ENCODE data around the gene PPIC. TPM values are rescaled to one million over a fixed set of nuclear protein-coding genes. Genes with fewer than 3 reads are reported as not detected.

The PPIC gene
- total RNA-seq, 1 donor from 2014 or later: 51.9 TPM

DNA sequence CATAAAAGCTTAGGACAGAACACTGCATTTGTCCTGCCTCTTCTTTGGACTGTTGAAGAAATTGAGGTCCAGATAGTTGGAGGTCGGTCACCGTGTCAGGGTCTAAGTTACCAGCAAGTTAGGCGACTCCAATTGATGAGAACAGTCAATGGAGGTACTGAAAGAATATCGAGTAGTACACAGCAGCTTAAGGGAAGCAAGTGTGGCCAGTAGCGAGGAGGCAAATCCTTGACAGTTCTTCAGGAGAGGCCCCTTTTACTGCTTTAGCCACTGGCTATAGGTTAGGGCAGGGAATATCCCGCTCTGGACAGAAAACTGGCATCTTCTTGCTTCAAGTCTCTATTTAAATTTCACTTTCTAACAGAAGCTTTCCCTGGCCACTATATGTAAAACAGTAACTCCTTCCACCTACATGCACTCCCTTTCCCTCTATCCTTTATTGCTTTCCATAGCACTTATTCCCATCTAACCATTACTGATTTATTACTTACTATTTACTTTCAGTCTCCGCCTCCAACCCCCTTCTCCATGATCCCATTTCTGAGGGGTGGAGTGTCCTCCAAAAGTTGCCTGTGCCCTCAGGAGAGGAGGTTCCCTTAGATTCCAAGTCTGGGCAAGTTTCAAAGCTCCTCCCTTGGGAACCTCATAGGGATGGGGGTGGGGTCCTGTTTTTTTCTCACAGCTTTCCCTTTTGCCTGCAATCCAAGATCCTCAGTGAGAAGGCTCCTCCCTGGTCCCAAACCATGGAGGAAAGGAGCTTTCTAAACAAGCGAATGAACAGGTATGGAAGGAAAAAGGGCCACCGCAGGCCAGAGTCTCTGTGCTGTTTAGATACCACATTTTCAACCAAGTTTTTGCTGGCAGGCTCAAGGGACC, 48.4 kb upstream of the PPIC start:
- H2AFZ ChIP-seq (ENCODE audit: low read depth, low read length): no peak overlapping the region
- peaks cover 7% of the 10 kb centered on the region for H3K9me3 ChIP-seq (ENCODE audit: insufficient read depth, low read depth, low read length)
- no peak overlapping the region for H3K4me3 Mint-ChIP-seq (ENCODE audit: unreplicated experiment)
- no peak overlapping the region for H3K4me2 ChIP-seq (ENCODE audit: low read length)
- H3K9ac ChIP-seq (ENCODE audit: low read length): no peak overlapping the region
- no peak overlapping the region for H3K27ac ChIP-seq (ENCODE audit: low read depth, low read length)
- peaks cover 10% of the 10 kb centered on the region for H4K20me1 ChIP-seq (ENCODE audit: insufficient read depth, low read length)
- peaks cover 79% of the 10 kb centered on the region for H3K27me3 Mint-ChIP-seq (ENCODE audit: low read depth, unreplicated experiment)
- H3K27me3 ChIP-seq (ENCODE audit: insufficient read depth, low read length): peaks cover 90% of the 10 kb centered on the region
- H3K4me1 ChIP-seq (ENCODE audit: insufficient read depth, low read length): peaks cover 10% of the 10 kb centered on the region
- no peak overlapping the region for H3K4me3 ChIP-seq (ENCODE audit: insufficient read depth, low read depth, low read length)
- H3K9me3 Mint-ChIP-seq (ENCODE audit: unreplicated experiment): peaks cover 14% of the 10 kb centered on the region
- peaks cover 6% of the 10 kb centered on the region for H3K4me1 Mint-ChIP-seq (ENCODE audit: low read depth, unreplicated experiment)
- no peak overlapping the region for H3K27ac Mint-ChIP-seq (ENCODE audit: unreplicated experiment)
- no peaks in the 10 kb centered on the region for H3K36me3 ChIP-seq (ENCODE audit: insufficient read depth, low read length)
- DNase-seq (ENCODE audit: low read depth): no peak
- no peaks in the 10 kb centered on the region for H3K36me3 Mint-ChIP-seq (ENCODE audit: low read depth, unreplicated experiment)
- no peak for FAIRE-seq
- TF ChIP-seq EZH2 (IDR thresholded peaks at IDR 0.05; ENCODE audit: insufficient read depth, low read length): no peak
- TF ChIP-seq, protein P1, sequence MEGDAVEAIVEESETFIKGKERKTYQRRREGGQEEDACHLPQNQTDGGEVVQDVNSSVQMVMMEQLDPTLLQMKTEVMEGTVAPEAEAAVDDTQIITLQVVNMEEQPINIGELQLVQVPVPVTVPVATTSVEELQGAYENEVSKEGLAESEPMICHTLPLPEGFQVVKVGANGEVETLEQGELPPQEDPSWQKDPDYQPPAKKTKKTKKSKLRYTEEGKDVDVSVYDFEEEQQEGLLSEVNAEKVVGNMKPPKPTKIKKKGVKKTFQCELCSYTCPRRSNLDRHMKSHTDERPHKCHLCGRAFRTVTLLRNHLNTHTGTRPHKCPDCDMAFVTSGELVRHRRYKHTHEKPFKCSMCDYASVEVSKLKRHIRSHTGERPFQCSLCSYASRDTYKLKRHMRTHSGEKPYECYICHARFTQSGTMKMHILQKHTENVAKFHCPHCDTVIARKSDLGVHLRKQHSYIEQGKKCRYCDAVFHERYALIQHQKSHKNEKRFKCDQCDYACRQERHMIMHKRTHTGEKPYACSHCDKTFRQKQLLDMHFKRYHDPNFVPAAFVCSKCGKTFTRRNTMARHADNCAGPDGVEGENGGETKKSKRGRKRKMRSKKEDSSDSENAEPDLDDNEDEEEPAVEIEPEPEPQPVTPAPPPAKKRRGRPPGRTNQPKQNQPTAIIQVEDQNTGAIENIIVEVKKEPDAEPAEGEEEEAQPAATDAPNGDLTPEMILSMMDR (IDR thresholded peaks at IDR 0.05; ENCODE audit: insufficient read depth, low read depth, low read length): no peak
- H3K79me2 ChIP-seq (ENCODE audit: insufficient read depth, low read length): no peaks in the 10 kb centered on the region

GRCh38 chr5:123083298-123083697, 46.8 kb upstream of the PPIC start:
- H3K4me1 ChIP-seq (ENCODE audit: insufficient read depth, low read length): peaks cover under 1% of the 10 kb centered on the region
- no peaks in the 10 kb centered on the region for H3K36me3 Mint-ChIP-seq (ENCODE audit: low read depth, unreplicated experiment)

More at GRCh38 chr5:123083298-123083697, 46.8 kb upstream of the PPIC start:
- H3K27ac ChIP-seq (ENCODE audit: low read depth, low read length): no peak overlapping the region
- TF ChIP-seq, protein P1 (IDR thresholded peaks at IDR 0.05; ENCODE audit: insufficient read depth, low read depth, low read length): no peak
- no peak for TF ChIP-seq EZH2 (IDR thresholded peaks at IDR 0.05; ENCODE audit: insufficient read depth, low read length)
- Mint-ChIP-seq H3K4me3 (ENCODE audit: unreplicated experiment) (no peak overlapping the region), H3K4me1 (ENCODE audit: low read depth, unreplicated experiment) (peaks cover 2% of the 10 kb centered on the region), H3K9me3 (ENCODE audit: unreplicated experiment) (peaks cover 14% of the 10 kb centered on the region), H3K27me3 (ENCODE audit: low read depth, unreplicated experiment) (peaks cover 73% of the 10 kb centered on the region), H3K27ac (ENCODE audit: unreplicated experiment) (no peak overlapping the region)
- FAIRE-seq: no peak
- peaks cover 10% of the 10 kb centered on the region for H4K20me1 ChIP-seq (ENCODE audit: insufficient read depth, low read length)
- no peak overlapping the region for H3K4me3 ChIP-seq (ENCODE audit: insufficient read depth, low read depth, low read length)
- H3K9me3 ChIP-seq (ENCODE audit: insufficient read depth, low read depth, low read length): peaks cover 7% of the 10 kb centered on the region
- H3K9ac ChIP-seq (ENCODE audit: low read length): no peak overlapping the region
- H3K79me2 ChIP-seq (ENCODE audit: insufficient read depth, low read length): no peaks in the 10 kb centered on the region
- no peak overlapping the region for H2AFZ ChIP-seq (ENCODE audit: low read depth, low read length)
- H3K4me2 ChIP-seq (ENCODE audit: low read length): no peak overlapping the region
- no peaks in the 10 kb centered on the region for H3K36me3 ChIP-seq (ENCODE audit: insufficient read depth, low read length)
- DNase-seq (ENCODE audit: low read depth): no peak
- peaks cover 76% of the 10 kb centered on the region for H3K27me3 ChIP-seq (ENCODE audit: insufficient read depth, low read length)

Data from astrocyte (in vitro differentiated cells and primary cell).